D721Med (cell line): ENCODE data around the gene EHMT1.

Experiments used
- DNase-seq: peaks from one replicate; pipeline ENCODE4 v3.0.0; 2011; ENCODE audit warnings: low spot score; ENCODE audit not compliant: insufficient read length
- FAIRE-seq: peaks from 2 replicates; lab custom pipeline; 2011; peaks lifted over from hg19 to GRCh38; lab: Jason Lieb, UNC
- CTCF ChIP-seq: IDR thresholded peaks from 2 replicates; pipeline ENCODE4 v1.5.1; 2012; ENCODE audit warnings: mild to moderate bottlenecking, control low read depth; ENCODE audit not compliant: insufficient read depth; ENCODE audit errors: missing control alignments

The EHMT1 gene

GRCh38 chr9:137738703-137739102 lies 119.9 kb downstream of the EHMT1 start:
- DNase-seq, result no peak
- no peak for FAIRE-seq
- TF ChIP-seq CTCF, result no peak

DNA sequence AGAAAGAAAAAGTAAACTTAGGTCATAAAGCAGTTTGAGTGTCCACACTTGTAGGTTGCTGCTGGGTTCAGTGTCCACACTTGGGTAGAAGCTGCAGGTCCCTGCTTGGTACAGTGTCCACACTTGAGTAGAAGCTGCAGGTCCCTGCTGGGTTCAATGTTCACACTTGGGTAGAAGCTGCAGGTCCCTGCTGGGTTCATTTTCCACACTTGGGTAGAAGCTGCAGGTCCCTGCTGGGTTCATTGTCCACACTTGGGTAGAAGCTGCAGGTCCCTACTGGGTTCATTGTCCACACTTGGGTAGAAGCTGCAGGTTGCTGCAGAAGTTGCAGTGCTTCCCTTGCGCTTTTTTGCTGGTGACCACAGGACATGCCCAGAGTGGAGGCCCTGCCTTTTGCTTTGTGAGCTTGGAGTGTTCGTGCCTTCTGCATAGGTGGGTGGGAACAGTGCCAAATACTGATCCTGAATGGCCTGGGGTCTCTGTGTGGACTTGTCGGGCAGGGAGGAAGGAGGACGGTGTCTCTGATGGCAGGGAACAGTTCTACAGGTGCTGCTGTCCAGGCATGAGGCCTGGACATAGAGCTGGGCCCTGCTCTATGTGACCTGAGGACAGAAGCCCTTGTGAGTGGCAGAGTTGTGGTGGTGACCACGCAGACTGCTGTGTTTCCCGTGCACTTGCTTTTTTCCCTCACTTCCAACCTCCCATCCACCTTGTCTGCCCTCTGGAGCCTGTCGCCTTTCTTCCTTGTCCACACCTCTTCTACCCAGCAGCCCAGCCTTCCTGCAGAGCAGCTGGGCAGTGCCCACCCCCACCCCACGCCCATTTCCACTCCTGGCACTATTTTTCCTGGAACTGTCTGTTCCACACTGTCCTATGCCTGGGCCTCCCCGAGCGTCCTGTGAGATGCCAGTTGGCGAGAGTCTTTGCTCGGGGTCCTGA lies 120.8 kb downstream of the EHMT1 start:
- no peak for FAIRE-seq
- no peak for DNase-seq
- no peak for TF ChIP-seq CTCF

- DNase-seq (no peak), FAIRE-seq (no peak)
- TF ChIP-seq CTCF, result no peak
These were observed 121.5 kb downstream of the EHMT1 start for GRCh38 chr9:137740312-137740711.

DNA sequence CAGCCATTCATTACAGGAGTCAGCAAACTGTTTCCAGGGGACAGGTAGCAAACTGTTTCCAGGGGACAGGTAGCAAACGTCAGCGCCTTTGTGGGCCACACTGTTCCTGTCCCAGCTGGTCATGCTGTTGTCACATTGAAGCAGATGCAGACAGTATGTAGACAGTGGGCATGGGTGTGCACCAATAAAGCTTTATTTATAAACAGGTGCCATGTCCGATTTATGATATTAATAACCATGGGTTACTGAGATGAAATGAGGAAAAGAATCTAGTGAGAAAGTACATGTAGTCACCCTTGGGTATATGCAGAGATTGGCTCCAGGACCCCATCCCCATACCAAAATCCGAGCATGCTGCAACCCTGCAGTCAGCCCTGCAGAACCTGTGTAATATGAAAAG lies 122.5 kb downstream of the EHMT1 start:
- FAIRE-seq (no peak), DNase-seq (no peak)
- TF ChIP-seq CTCF, result no peak

- DNase-seq (no peak), FAIRE-seq (no peak)
- TF ChIP-seq CTCF, result no peak
These were observed 123.9 kb downstream of the EHMT1 start for GRCh38 chr9:137742698-137743097.

DNA sequence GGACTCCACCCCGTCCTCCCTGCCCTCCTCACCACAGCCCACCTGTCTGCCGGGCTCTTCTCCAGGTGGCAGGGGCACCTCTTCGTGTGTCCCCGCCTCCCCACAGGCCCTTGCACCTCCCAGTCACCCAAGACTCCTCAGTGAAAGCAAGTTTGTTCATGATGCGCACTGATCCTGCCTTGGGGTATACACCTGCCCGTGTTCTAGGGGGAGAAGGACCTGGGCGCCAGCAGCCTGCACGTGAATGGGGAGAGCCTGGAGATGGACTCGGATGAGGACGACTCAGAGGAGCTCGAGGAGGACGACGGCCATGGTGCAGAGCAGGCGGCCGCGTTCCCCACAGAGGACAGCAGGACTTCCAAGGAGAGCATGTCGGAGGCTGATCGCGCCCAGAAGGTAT lies 124.9 kb downstream of the EHMT1 start:
- DNase-seq (no peak), FAIRE-seq (no peak)
- TF ChIP-seq CTCF, result no peak

DNA sequence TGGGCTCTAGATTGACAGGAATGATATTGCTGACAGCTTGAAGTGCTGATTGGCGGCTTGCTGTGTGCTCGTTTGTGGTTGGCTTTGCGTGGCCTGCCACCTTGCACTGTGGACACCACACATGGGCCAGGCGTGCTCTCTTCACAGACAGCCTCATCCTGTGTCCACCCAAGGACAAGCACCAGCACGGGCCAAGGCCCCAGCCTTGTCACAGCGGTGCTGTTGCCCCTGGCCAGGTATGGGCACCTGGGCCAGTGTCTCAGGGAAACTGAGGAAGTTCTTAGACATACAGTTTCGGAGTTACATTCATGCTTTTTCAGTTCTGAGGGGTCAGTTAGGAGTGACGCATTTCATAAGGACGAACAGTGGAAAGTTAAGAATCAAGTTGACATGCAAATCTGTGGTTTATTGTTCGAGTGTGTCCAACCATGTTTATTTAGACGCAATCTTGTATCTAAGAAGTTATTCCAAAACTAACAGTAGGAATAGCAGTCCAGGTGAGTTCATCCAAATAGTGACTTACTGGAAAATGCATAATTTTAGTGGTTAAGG lies 125.9 kb downstream of the EHMT1 start:
- TF ChIP-seq CTCF, result no peak
- FAIRE-seq (no peak), DNase-seq (no peak)
